ENCODE data around the gene CLPX.
"Not testable (repeated sequence)": the region's sequence is repeated elsewhere in the genome, so short reads cannot be mapped to it uniquely, and the experiment has no call there.

CLPX gene

GRCh38 chr15:65154720-65155119 lies 30.4 kb downstream of the CLPX start:
- Histone ChIP-seq H2BK15ac (ENCODE audit: low read length) (no peak overlapping the region), H3K4me1 (ENCODE audit: control insufficient read depth in 2 of 2, insufficient read depth in 1 of 2, low read depth in 1 of 2, low read length in 2 of 2) (no peaks in the 10 kb centered on the region), H3K23ac (ENCODE audit: low read depth, low read length, poor library complexity) (no peak overlapping the region), H4K91ac (ENCODE audit: low read depth, low read length, poor library complexity) (no peak overlapping the region), H3K18ac (ENCODE audit: low read length) (no peak overlapping the region), H3K79me1 (ENCODE audit: low read depth, low read length) (no peaks in the 10 kb centered on the region), H3K9ac (ENCODE audit: low read depth, low read length, poor library complexity) (no peak overlapping the region), H3K4me3 (ENCODE audit: low read length in 2 of 2) (no peak overlapping the region), H3K4me2 (ENCODE audit: insufficient read depth, low read length, poor library complexity, severe bottlenecking) (no peak overlapping the region), H3K4ac (ENCODE audit: low read length) (no peak overlapping the region), H2AK5ac (ENCODE audit: low read depth, low read length) (no peak overlapping the region), H3K36me3 (replicated peaks in 1 of 2; ENCODE audit: control insufficient read depth in 2 of 2, insufficient read depth in 2 of 2, low read length in 2 of 2) (peaks cover 13 to 90% of the 10 kb centered on the region in 2 donors), H3K27ac (replicated peaks; ENCODE audit: low read length) (no peak overlapping the region), H2BK12ac (ENCODE audit: low read length) (no peak overlapping the region), H2BK120ac (ENCODE audit: low read depth, low read length) (no peak overlapping the region), H3K27me3 (ENCODE audit: control insufficient read depth in 3 of 3, insufficient read depth in 3 of 3, low read depth in 1 of 3, low read length in 3 of 3) (no peaks in the 10 kb centered on the region), H2BK5ac (ENCODE audit: low read length) (no peak overlapping the region), H3K9me3 (replicated peaks in 1 of 2; ENCODE audit: control insufficient read depth in 2 of 2, insufficient read depth in 1 of 2, low read depth in 1 of 2, low read length in 2 of 2) (no peaks in the 10 kb centered on the region), H3K14ac (ENCODE audit: low read length) (no peak overlapping the region), H4K8ac (ENCODE audit: low read depth, low read length) (no peak overlapping the region), H2AFZ (ENCODE audit: low read length) (no peak overlapping the region)
- no peak for DNase-seq (ENCODE audit: low spot score)
- no CpG with 5 or more reads among the region's 6 CpGs for WGBS, 2 donors (ENCODE audit: extremely low coverage in 2 of 2, insufficient read length in 2 of 2, insufficient replicate concordance in 1 of 2)

GRCh38 chr15:65147902-65148301 lies 37.2 kb downstream of the CLPX start:
- Histone ChIP-seq H2AFZ (ENCODE audit: low read length) (no peak overlapping the region), H3K36me3 (replicated peaks in 1 of 2; ENCODE audit: control insufficient read depth in 2 of 2, insufficient read depth in 2 of 2, low read length in 2 of 2) (peaks cover 0 to 51% of the 10 kb centered on the region in 2 donors), H3K9me3 (replicated peaks in 1 of 2; ENCODE audit: control insufficient read depth in 2 of 2, insufficient read depth in 1 of 2, low read depth in 1 of 2, low read length in 2 of 2) (no peaks in the 10 kb centered on the region), H3K4ac (ENCODE audit: low read length) (no peak overlapping the region), H3K23ac (ENCODE audit: low read depth, low read length, poor library complexity) (no peak overlapping the region), H3K18ac (ENCODE audit: low read length) (no peak overlapping the region), H3K27ac (replicated peaks; ENCODE audit: low read length) (no peak overlapping the region), H4K91ac (ENCODE audit: low read depth, low read length, poor library complexity) (no peak overlapping the region), H2AK5ac (ENCODE audit: low read depth, low read length) (no peak overlapping the region), H3K79me1 (ENCODE audit: low read depth, low read length) (no peaks in the 10 kb centered on the region), H3K14ac (ENCODE audit: low read length) (no peak overlapping the region), H4K8ac (ENCODE audit: low read depth, low read length) (no peak overlapping the region), H2BK12ac (ENCODE audit: low read length) (no peak overlapping the region), H2BK5ac (ENCODE audit: low read length) (no peak overlapping the region), H3K4me3 (ENCODE audit: low read length in 2 of 2) (no peak overlapping the region), H2BK120ac (ENCODE audit: low read depth, low read length) (no peak overlapping the region), H3K4me2 (ENCODE audit: insufficient read depth, low read length, poor library complexity, severe bottlenecking) (no peak overlapping the region), H3K4me1 (ENCODE audit: control insufficient read depth in 2 of 2, insufficient read depth in 1 of 2, low read depth in 1 of 2, low read length in 2 of 2) (no peaks in the 10 kb centered on the region), H2BK15ac (ENCODE audit: low read length) (no peak overlapping the region), H3K9ac (ENCODE audit: low read depth, low read length, poor library complexity) (no peak overlapping the region), H3K27me3 (ENCODE audit: control insufficient read depth in 3 of 3, insufficient read depth in 3 of 3, low read depth in 1 of 3, low read length in 3 of 3) (no peaks in the 10 kb centered on the region)
- WGBS, 2 donors (ENCODE audit: extremely low coverage in 2 of 2, insufficient read length in 2 of 2, insufficient replicate concordance in 1 of 2), result no CpG with 5 or more reads among the region's 3 CpGs
- no peak for DNase-seq (ENCODE audit: low spot score)

- H2AK5ac ChIP-seq (ENCODE audit: low read depth, low read length), result no peak overlapping the region
- H2BK15ac ChIP-seq (ENCODE audit: low read length), result no peak overlapping the region
- H3K27ac ChIP-seq (replicated peaks; ENCODE audit: low read length), result no peak overlapping the region
- H3K4me1 ChIP-seq (ENCODE audit: control insufficient read depth in 2 of 2, insufficient read depth in 1 of 2, low read depth in 1 of 2, low read length in 2 of 2), result no peaks in the 10 kb centered on the region
- H3K4me2 ChIP-seq (ENCODE audit: insufficient read depth, low read length, poor library complexity, severe bottlenecking), result no peak overlapping the region
- no peaks in the 10 kb centered on the region for H3K27me3 ChIP-seq (ENCODE audit: control insufficient read depth in 3 of 3, insufficient read depth in 3 of 3, low read depth in 1 of 3, low read length in 3 of 3)
- no peak overlapping the region for H3K23ac ChIP-seq (ENCODE audit: low read depth, low read length, poor library complexity)
- H4K8ac ChIP-seq (ENCODE audit: low read depth, low read length), result no peak overlapping the region
- no peak overlapping the region for H3K18ac ChIP-seq (ENCODE audit: low read length)
- H3K4ac ChIP-seq (ENCODE audit: low read length), result no peak overlapping the region
- no peak overlapping the region for H2BK12ac ChIP-seq (ENCODE audit: low read length)
- no peak overlapping the region for H2BK5ac ChIP-seq (ENCODE audit: low read length)
- H2AFZ ChIP-seq (ENCODE audit: low read length), result no peak overlapping the region
- H3K4me3 ChIP-seq (ENCODE audit: low read length in 2 of 2), result no peak overlapping the region
- H3K9ac ChIP-seq (ENCODE audit: low read depth, low read length, poor library complexity), result no peak overlapping the region
- no peaks in the 10 kb centered on the region for H3K9me3 ChIP-seq (replicated peaks in 1 of 2; ENCODE audit: control insufficient read depth in 2 of 2, insufficient read depth in 1 of 2, low read depth in 1 of 2, low read length in 2 of 2)
- DNase-seq (ENCODE audit: low spot score), result no peak
- WGBS, 2 donors (ENCODE audit: extremely low coverage in 2 of 2, insufficient read length in 2 of 2, insufficient replicate concordance in 1 of 2), result no CpG with 5 or more reads among the region's 4 CpGs
- H3K79me1 ChIP-seq (ENCODE audit: low read depth, low read length), result no peaks in the 10 kb centered on the region
- no peak overlapping the region for H4K91ac ChIP-seq (ENCODE audit: low read depth, low read length, poor library complexity)
- H3K36me3 ChIP-seq (replicated peaks in 1 of 2; ENCODE audit: control insufficient read depth in 2 of 2, insufficient read depth in 2 of 2, low read length in 2 of 2), result peaks cover 0 to 40% of the 10 kb centered on the region in 2 donors
- no peak overlapping the region for H3K14ac ChIP-seq (ENCODE audit: low read length)
- H2BK120ac ChIP-seq (ENCODE audit: low read depth, low read length), result no peak overlapping the region
Observed at GRCh38 chr15:65146438-65146837, 38.7 kb downstream of the CLPX start.

GRCh38 chr15:65138631-65139030 lies 46.5 kb downstream of the CLPX start:
- H3K4ac ChIP-seq (ENCODE audit: low read length); H3K27me3 ChIP-seq (ENCODE audit: control insufficient read depth in 3 of 3, insufficient read depth in 3 of 3, low read depth in 1 of 3, low read length in 3 of 3); H2AK5ac ChIP-seq (ENCODE audit: low read depth, low read length); H4K91ac ChIP-seq (ENCODE audit: low read depth, low read length, poor library complexity); H3K27ac ChIP-seq (replicated peaks; ENCODE audit: low read length); H3K4me2 ChIP-seq (ENCODE audit: insufficient read depth, low read length, poor library complexity, severe bottlenecking); H2BK5ac ChIP-seq (ENCODE audit: low read length); H2BK120ac ChIP-seq (ENCODE audit: low read depth, low read length); H3K4me3 ChIP-seq (ENCODE audit: low read length in 2 of 2); H2BK12ac ChIP-seq (ENCODE audit: low read length); H3K23ac ChIP-seq (ENCODE audit: low read depth, low read length, poor library complexity); H3K14ac ChIP-seq (ENCODE audit: low read length); H3K36me3 ChIP-seq (replicated peaks in 1 of 2; ENCODE audit: control insufficient read depth in 2 of 2, insufficient read depth in 2 of 2, low read length in 2 of 2); H2BK15ac ChIP-seq (ENCODE audit: low read length); DNase-seq (ENCODE audit: low spot score); H3K9ac ChIP-seq (ENCODE audit: low read depth, low read length, poor library complexity); H3K79me1 ChIP-seq (ENCODE audit: low read depth, low read length); H3K18ac ChIP-seq (ENCODE audit: low read length); H3K9me3 ChIP-seq (replicated peaks in 1 of 2; ENCODE audit: control insufficient read depth in 2 of 2, insufficient read depth in 1 of 2, low read depth in 1 of 2, low read length in 2 of 2); H3K4me1 ChIP-seq (ENCODE audit: control insufficient read depth in 2 of 2, insufficient read depth in 1 of 2, low read depth in 1 of 2, low read length in 2 of 2); H2AFZ ChIP-seq (ENCODE audit: low read length); H4K8ac ChIP-seq (ENCODE audit: low read depth, low read length): not testable (repeated sequence)
- no CpG with 5 or more reads among the region's 6 CpGs for WGBS, 2 donors (ENCODE audit: extremely low coverage in 2 of 2, insufficient read length in 2 of 2, insufficient replicate concordance in 1 of 2)
